VCaP (cell line): ENCODE data around the gene RUNX1.

Experiments used
- H3K27ac ChIP-seq: fragments of 450-650 bp; 2 replicates; pipeline ENCODE4 v1.5.1; 2017
- CTCF ChIP-seq: fragments of 450-650 bp; conservative IDR thresholded peaks from 2 replicates; pipeline ENCODE4 v1.5.1; 2017; ENCODE audit warnings: mild to moderate bottlenecking, moderate library complexity

Gene RUNX1

GRCh38 chr21:34800797-34801518 lies 248.1 kb downstream of the RUNX1 start:
- no peak for TF ChIP-seq CTCF
- no peak overlapping the region for H3K27ac ChIP-seq

GRCh38 chr21:34799092-34799491 lies 250.0 kb downstream of the RUNX1 start:
- TF ChIP-seq CTCF = no peak
- no peak overlapping the region for H3K27ac ChIP-seq

- no peak for TF ChIP-seq CTCF
- H3K27ac ChIP-seq = no peak overlapping the region
These were observed 251.1 kb downstream of the RUNX1 start for GRCh38 chr21:34797921-34798535.

DNA sequence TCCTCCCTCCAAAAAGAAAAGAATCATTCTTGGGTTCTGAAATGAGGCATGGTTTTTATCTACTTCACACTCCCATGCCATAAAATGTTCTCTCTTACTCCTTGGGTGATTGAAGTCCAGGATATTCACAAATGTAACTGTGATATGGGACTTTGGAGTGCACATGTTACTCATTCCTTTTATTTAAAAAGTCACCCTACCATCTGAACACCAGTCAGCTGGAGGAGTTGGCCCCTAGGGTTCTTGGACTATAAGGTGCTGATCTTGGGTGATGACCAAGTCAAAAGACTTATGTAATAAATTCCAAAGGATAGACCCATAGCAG lies 251.9 kb downstream of the RUNX1 start:
- TF ChIP-seq CTCF = no peak
- H3K27ac ChIP-seq = no peak overlapping the region

DNA sequence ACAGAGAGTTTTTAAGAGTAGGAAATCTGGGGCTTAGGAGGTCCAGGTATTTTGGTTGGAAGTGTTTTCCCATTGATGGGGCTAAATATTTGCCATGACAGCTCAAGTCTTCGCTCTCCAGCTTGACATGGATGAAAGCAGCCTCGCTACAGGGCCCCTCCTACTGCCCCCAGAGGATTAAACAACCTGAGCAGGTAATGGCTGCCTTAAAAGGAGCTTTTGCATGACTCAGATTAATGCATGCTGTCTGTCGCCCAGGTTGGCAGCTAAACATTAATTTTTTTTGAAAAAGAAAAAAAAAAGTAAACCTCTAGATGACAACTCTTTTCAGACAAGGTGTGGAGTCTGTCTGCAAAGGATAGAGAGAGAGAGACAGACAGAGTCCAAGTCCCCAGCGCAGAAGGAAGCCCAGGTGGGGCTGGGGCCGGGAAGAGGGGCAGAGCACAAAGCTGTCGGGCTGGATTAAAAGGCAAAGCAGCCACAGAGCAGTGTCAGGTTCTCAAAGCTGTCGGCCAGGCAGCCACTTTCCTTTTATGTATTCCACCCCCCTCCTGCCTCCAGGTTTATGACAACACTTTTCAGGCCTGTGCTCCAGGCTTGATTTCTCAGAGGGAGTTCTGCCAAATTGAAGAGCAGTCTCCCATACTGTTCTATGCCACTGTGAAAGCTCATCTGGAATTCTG lies 252.4 kb downstream of the RUNX1 start:
- no peak overlapping the region for H3K27ac ChIP-seq

GRCh38 chr21:34795548-34796180 lies 253.4 kb downstream of the RUNX1 start:
- TF ChIP-seq CTCF = no peak
- peak overlapping the region; percentile 68 for H3K27ac ChIP-seq

More for the DNA sequence above, 252.4 kb downstream of the RUNX1 start:
- no peak for TF ChIP-seq CTCF

DNA sequence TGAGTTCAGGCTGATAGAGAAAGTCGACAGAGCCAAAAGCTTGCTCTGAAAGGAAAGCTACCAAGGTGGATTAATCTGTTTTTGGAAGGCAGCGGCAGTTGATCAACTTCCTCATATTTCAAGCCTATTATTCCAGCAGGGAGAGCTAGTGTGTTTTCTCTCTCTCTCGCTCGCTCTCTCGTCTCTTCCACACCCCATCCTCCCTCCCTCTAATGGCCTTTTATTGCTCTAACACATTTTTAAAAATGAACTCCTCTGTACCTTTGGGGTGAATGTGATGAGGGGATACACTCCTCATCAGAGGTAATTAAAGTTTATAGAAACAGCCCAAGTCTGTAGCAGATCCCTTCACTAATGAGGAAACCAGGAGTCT lies 253.9 kb downstream of the RUNX1 start:
- peak; percentile 71 for TF ChIP-seq CTCF
- H3K27ac ChIP-seq = peak overlapping the region; percentile 68
